Smooth muscle cell (in vitro differentiated cells): Measurements from ENCODE around the gene ZNF316. TPM values are rescaled to one million over a fixed set of nuclear protein-coding genes. Genes with fewer than 3 reads are reported as not detected.

Experiments
- DNase-seq: peaks from one replicate; lab custom pipeline; 2025; ENCODE audit not compliant: unreplicated experiment; lab: John Stamatoyannopoulos, UW
- H2AFZ ChIP-seq: fragments of 200-600 bp; sonication (generic); 2 replicates; pipeline ENCODE4 v1.6.0; 2016; ENCODE audit warnings: antibody characterized with exemption, low read depth, mild to moderate bottlenecking
- H3F3A ChIP-seq: fragments of 200-600 bp; sonication (generic); 2 replicates; pipeline ENCODE4 v1.6.0; 2017; ENCODE audit warnings: antibody characterized with exemption, low read depth
- H3K27ac ChIP-seq: fragments of 200-600 bp; sonication (generic); 2 replicates; pipeline ENCODE4 v1.5.1; 2016; ENCODE audit warnings: low read depth, mild to moderate bottlenecking
- H3K27me3 ChIP-seq: fragments of 200-600 bp; sonication (generic); 2 replicates; pipeline ENCODE4 v1.6.1; 2016; ENCODE audit warnings: low read depth, mild to moderate bottlenecking
- H3K36me3 ChIP-seq: fragments of 200-600 bp; sonication (generic); 2 replicates; pipeline ENCODE4 v1.5.1; 2016; ENCODE audit warnings: low read depth
- H3K4me1 ChIP-seq: fragments of 200-600 bp; sonication (generic); 2 replicates; pipeline ENCODE4 v1.5.1; 2016; ENCODE audit warnings: low read depth
- H3K4me2 ChIP-seq: fragments of 200-600 bp; sonication (generic); 2 replicates; pipeline ENCODE4 v1.6.0; 2016; ENCODE audit warnings: mild to moderate bottlenecking
- H3K4me3 ChIP-seq: fragments of 200-600 bp; sonication (generic); 2 replicates; pipeline ENCODE4 v1.5.1; 2016; ENCODE audit warnings: mild to moderate bottlenecking
- H3K79me2 ChIP-seq: fragments of 200-600 bp; sonication (generic); 2 replicates; pipeline ENCODE4 v1.6.0; 2016; ENCODE audit warnings: low read depth, mild to moderate bottlenecking
- H3K9ac ChIP-seq: fragments of 200-600 bp; sonication (generic); 2 replicates; pipeline ENCODE4 v1.6.0; 2016; ENCODE audit warnings: low read depth
- H3K9me3 ChIP-seq: fragments of 200-600 bp; sonication (generic); replicated peaks from 2 replicates; pipeline ENCODE4 v1.5.1; 2016; ENCODE audit warnings: low read depth
- H4K20me1 ChIP-seq: fragments of 200-600 bp; sonication (generic); 2 replicates; pipeline ENCODE4 v1.6.0; 2016; ENCODE audit warnings: low read depth
- CTCF ChIP-seq: fragments of 200-600 bp; sonication (generic); IDR thresholded peaks from 2 replicates; pipeline ENCODE4 v1.5.1; 2017; ENCODE audit warnings: borderline replicate concordance, mild to moderate bottlenecking, antibody characterized with exemption; ENCODE audit not compliant: insufficient read depth, poor library complexity, severe bottlenecking
- WGBS: methylation state at CpG from one replicate; pipeline ENCODE4 v1.1.7; 2016; ENCODE audit warnings: low lambda C conversion rate; 5-methylcytosine and 5-hydroxymethylcytosine counted together
- polyA plus RNA-seq: library from polyadenylated mRNA; unstranded; fragments of >200 nt; fragmentation: Nextera tagmentation; extraction: Ambion mirVana; gene quantifications from 2 replicates; pipeline ENCODE4 v1.2.1, GENCODE V29; 2016
- total RNA-seq: library from RNA; depleted of rRNA; stranded (reverse); fragments of >200 nt; gene quantifications from 2 replicates; pipeline ENCODE4 v1.2.3, GENCODE V29; 2014

Gene ZNF316
- total and polyA plus RNA-seq, 2 experiments from 2014 or later: 6.6 to 8.3 TPM

- Histone ChIP-seq H4K20me1 (no peaks in the 10 kb centered on the region), H3F3A (no peaks in the 10 kb centered on the region), H3K4me2 (no peak overlapping the region), H3K9me3 (no peaks in the 10 kb centered on the region), H2AFZ (no peak overlapping the region), H3K36me3 (no peaks in the 10 kb centered on the region), H3K4me1 (peaks cover 2% of the 10 kb centered on the region), H3K9ac (no peak overlapping the region), H3K27me3 (no peaks in the 10 kb centered on the region), H3K27ac (no peak overlapping the region), H3K4me3 (no peak overlapping the region), H3K79me2 (no peaks in the 10 kb centered on the region)
- DNase-seq: no peak
- TF ChIP-seq CTCF: no peak
- 95% methylated on average over 3 of the region's 3 CpGs for WGBS
Observed at GRCh38 chr7:6619961-6620360, 17.2 kb upstream of the ZNF316 start.

GRCh38 chr7:6621195-6622133, 15.7 kb upstream of the ZNF316 start:
- no peaks in the 10 kb centered on the region for H4K20me1 ChIP-seq
- H3K27ac ChIP-seq: no peak overlapping the region
- no peak for TF ChIP-seq CTCF
- no peak for DNase-seq
- no peaks in the 10 kb centered on the region for H3K79me2 ChIP-seq
- no peak overlapping the region for H3K4me2 ChIP-seq
- no peaks in the 10 kb centered on the region for H3F3A ChIP-seq
- H3K9ac ChIP-seq: no peak overlapping the region
- H2AFZ ChIP-seq: no peak overlapping the region
- H3K27me3 ChIP-seq: no peaks in the 10 kb centered on the region
- 95% methylated on average over 20 of the region's 20 CpGs for WGBS
- no peak overlapping the region for H3K4me3 ChIP-seq
- H3K36me3 ChIP-seq: no peaks in the 10 kb centered on the region
- H3K4me1 ChIP-seq: no peaks in the 10 kb centered on the region
- no peaks in the 10 kb centered on the region for H3K9me3 ChIP-seq

DNA sequence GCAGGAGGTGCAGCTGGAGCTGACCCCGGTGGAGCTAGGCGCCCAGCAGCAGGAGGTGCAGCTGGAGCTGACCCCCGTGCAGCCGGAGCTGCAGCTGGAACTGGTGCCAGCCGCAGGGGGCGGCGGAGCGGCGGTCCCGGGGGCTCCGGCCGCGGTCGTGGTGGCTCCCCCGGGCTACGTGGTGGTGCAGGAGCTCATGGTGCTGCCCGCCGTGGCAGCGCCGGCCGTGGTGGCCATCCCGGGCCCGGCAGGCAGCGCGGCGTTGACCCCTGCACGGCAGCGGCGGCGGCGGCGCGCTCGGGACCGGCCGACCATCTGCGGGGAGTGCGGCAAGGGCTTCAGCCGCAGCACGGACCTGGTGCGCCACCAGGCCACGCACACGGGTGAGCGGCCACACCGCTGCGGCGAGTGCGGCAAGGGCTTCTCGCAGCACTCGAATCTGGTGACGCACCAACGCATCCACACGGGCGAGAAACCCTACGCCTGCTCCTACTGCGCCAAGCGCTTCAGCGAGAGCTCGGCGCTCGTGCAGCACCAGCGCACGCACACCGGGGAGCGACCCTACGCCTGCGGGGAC, 14.9 kb upstream of the ZNF316 start:
- DNase-seq: no peak
- Histone ChIP-seq H3K9ac (no peak overlapping the region), H3K4me2 (no peak overlapping the region), H3K4me3 (no peak overlapping the region), H4K20me1 (no peaks in the 10 kb centered on the region), H2AFZ (no peak overlapping the region), H3F3A (no peaks in the 10 kb centered on the region), H3K4me1 (no peaks in the 10 kb centered on the region), H3K79me2 (no peaks in the 10 kb centered on the region), H3K36me3 (no peaks in the 10 kb centered on the region), H3K27ac (no peak overlapping the region), H3K9me3 (no peaks in the 10 kb centered on the region), H3K27me3 (no peaks in the 10 kb centered on the region)
- WGBS: 98% methylated on average over 43 of the region's 67 CpGs
- TF ChIP-seq CTCF: no peak
